Skeletal muscle satellite cell (primary cell): Measurements from ENCODE around the gene GAL3ST2.
"Not testable (repeated sequence)": the region's sequence is repeated elsewhere in the genome, so short reads cannot be mapped to it uniquely, and the experiment has no call there.

Experiments used
- H3K27me3 ChIP-seq: 2 replicates; pipeline ENCODE4 v1.7.0; 2013; ENCODE audit warnings: low read length; ENCODE audit not compliant: control insufficient read depth, insufficient read depth
- H3K36me3 ChIP-seq: 2 replicates; pipeline ENCODE4 v1.7.0; 2013; ENCODE audit warnings: mild to moderate bottlenecking, control low read depth, low read length; ENCODE audit not compliant: insufficient read depth
- H3K4me1 ChIP-seq: 2 replicates; pipeline ENCODE4 v1.7.0; 2013; ENCODE audit warnings: low read length; ENCODE audit not compliant: control insufficient read depth, insufficient read depth
- H3K4me2 ChIP-seq: 2 replicates; pipeline ENCODE4 v1.7.0; 2013; ENCODE audit warnings: mild to moderate bottlenecking, low read length
- H3K4me3 ChIP-seq: 2 replicates; pipeline ENCODE4 v1.7.0; 2013; ENCODE audit warnings: low read length
- H3K9ac ChIP-seq: 2 replicates; pipeline ENCODE4 v1.7.0; 2013; ENCODE audit warnings: mild to moderate bottlenecking, low read depth, low read length, moderate library complexity
- H3K9me3 ChIP-seq: replicated peaks from 2 replicates; pipeline ENCODE4 v1.7.0; 2013; ENCODE audit warnings: mild to moderate bottlenecking, control low read depth, low read length

Gene GAL3ST2

GRCh38 chr2:241750076-241750840 is 26.4 kb upstream of the GAL3ST2 start:
- Histone ChIP-seq H3K27me3 (no peaks in the 10 kb centered on the region), H3K4me1 (no peaks in the 10 kb centered on the region), H3K36me3 (peaks cover 26% of the 10 kb centered on the region), H3K9me3 (no peaks in the 10 kb centered on the region), H3K4me3 (no peak overlapping the region), H3K4me2 (no peak overlapping the region), H3K9ac (no peak overlapping the region)

- no peak overlapping the region for H3K9ac ChIP-seq
- no peak overlapping the region for H3K4me2 ChIP-seq
- H3K9me3 ChIP-seq: no peaks in the 10 kb centered on the region
- no peak overlapping the region for H3K4me3 ChIP-seq
- no peaks in the 10 kb centered on the region for H3K27me3 ChIP-seq
- H3K4me1 ChIP-seq: no peaks in the 10 kb centered on the region
- H3K36me3 ChIP-seq: peaks cover 22% of the 10 kb centered on the region
Observed at GRCh38 chr2:241751152-241751551, 25.5 kb upstream of the GAL3ST2 start.

GRCh38 chr2:241751776-241752175 is 24.8 kb upstream of the GAL3ST2 start:
- H3K4me2 ChIP-seq: no peak overlapping the region
- no peak overlapping the region for H3K9ac ChIP-seq
- H3K27me3 ChIP-seq: no peaks in the 10 kb centered on the region
- no peaks in the 10 kb centered on the region for H3K4me1 ChIP-seq
- no peaks in the 10 kb centered on the region for H3K9me3 ChIP-seq
- peaks cover 22% of the 10 kb centered on the region for H3K36me3 ChIP-seq
- no peak overlapping the region for H3K4me3 ChIP-seq

- Histone ChIP-seq H3K36me3 (peaks cover 26% of the 10 kb centered on the region), H3K4me3 (no peak overlapping the region), H3K9me3 (no peaks in the 10 kb centered on the region), H3K9ac (no peak overlapping the region), H3K4me2 (no peak overlapping the region), H3K4me1 (no peaks in the 10 kb centered on the region), H3K27me3 (no peaks in the 10 kb centered on the region)
Observed at GRCh38 chr2:241752253-241752652, 24.4 kb upstream of the GAL3ST2 start.

- no peaks in the 10 kb centered on the region for H3K27me3 ChIP-seq
- no peak overlapping the region for H3K9ac ChIP-seq
- H3K36me3 ChIP-seq: peaks cover 26% of the 10 kb centered on the region
- no peak overlapping the region for H3K4me3 ChIP-seq
- no peak overlapping the region for H3K4me2 ChIP-seq
- H3K9me3 ChIP-seq: no peaks in the 10 kb centered on the region
- no peaks in the 10 kb centered on the region for H3K4me1 ChIP-seq
Observed at GRCh38 chr2:241752689-241753276, 23.8 kb upstream of the GAL3ST2 start.

GRCh38 chr2:241753493-241753892 is 23.1 kb upstream of the GAL3ST2 start:
- no peak overlapping the region for H3K4me3 ChIP-seq
- no peak overlapping the region for H3K9ac ChIP-seq
- H3K27me3 ChIP-seq: no peaks in the 10 kb centered on the region
- H3K4me1 ChIP-seq: no peaks in the 10 kb centered on the region
- H3K9me3 ChIP-seq: no peaks in the 10 kb centered on the region
- no peak overlapping the region for H3K4me2 ChIP-seq
- H3K36me3 ChIP-seq: peaks cover 26% of the 10 kb centered on the region

- Histone ChIP-seq H3K4me2 (no peak overlapping the region), H3K4me1 (no peaks in the 10 kb centered on the region), H3K4me3 (no peak overlapping the region), H3K27me3 (no peaks in the 10 kb centered on the region), H3K36me3 (peaks cover 25% of the 10 kb centered on the region), H3K9me3 (no peaks in the 10 kb centered on the region), H3K9ac (no peak overlapping the region)
Observed at GRCh38 chr2:241754042-241754441, 22.6 kb upstream of the GAL3ST2 start.

GRCh38 chr2:241755166-241755565 is 21.5 kb upstream of the GAL3ST2 start:
- Histone ChIP-seq H3K36me3 (peaks cover 25% of the 10 kb centered on the region), H3K9ac (no peak overlapping the region), H3K4me1 (no peaks in the 10 kb centered on the region), H3K4me3 (no peak overlapping the region), H3K9me3 (no peaks in the 10 kb centered on the region), H3K4me2 (no peak overlapping the region), H3K27me3 (no peaks in the 10 kb centered on the region)

- H3K4me3 ChIP-seq: no peak overlapping the region
- peaks cover 31% of the 10 kb centered on the region for H3K36me3 ChIP-seq
- no peak overlapping the region for H3K4me2 ChIP-seq
- H3K9me3 ChIP-seq: no peaks in the 10 kb centered on the region
- H3K9ac ChIP-seq: no peak overlapping the region
- no peaks in the 10 kb centered on the region for H3K4me1 ChIP-seq
- no peaks in the 10 kb centered on the region for H3K27me3 ChIP-seq
Observed at GRCh38 chr2:241755777-241756176, 20.8 kb upstream of the GAL3ST2 start.

GRCh38 chr2:241759067-241759807 is 17.4 kb upstream of the GAL3ST2 start:
- no peaks in the 10 kb centered on the region for H3K9me3 ChIP-seq
- H3K4me1 ChIP-seq: no peaks in the 10 kb centered on the region
- no peak overlapping the region for H3K4me3 ChIP-seq
- no peak overlapping the region for H3K4me2 ChIP-seq
- no peak overlapping the region for H3K9ac ChIP-seq
- H3K36me3 ChIP-seq: peaks cover 32% of the 10 kb centered on the region
- H3K27me3 ChIP-seq: no peaks in the 10 kb centered on the region

- not testable (repeated sequence) for H3K9ac ChIP-seq, H3K4me2 ChIP-seq, H3K9me3 ChIP-seq, H3K4me1 ChIP-seq, H3K27me3 ChIP-seq, H3K4me3 ChIP-seq
- peaks cover 32% of the 10 kb centered on the region for H3K36me3 ChIP-seq
Observed at GRCh38 chr2:241759893-241760292, 16.7 kb upstream of the GAL3ST2 start.
